HepG2 (cell line): ENCODE measurements around the gene GATD1. TPM values are rescaled to one million over a fixed set of nuclear protein-coding genes. Genes with fewer than 3 reads are reported as not detected.

ENCODE experiments used
- AGO2 ChIP-seq: fragments of 200-400 bp; formaldehyde crosslinking; optimal IDR thresholded peaks from 2 replicates; pipeline ENCODE3; 2017; ENCODE audit warnings: mild to moderate bottlenecking, low read depth, low read length, moderate library complexity
- ATF7 ChIP-seq, 2 experiments: fragments of 450-650 bp in 1 of 2; sonication (generic) in 1 of 2; formaldehyde crosslinking in 1 of 2; IDR thresholded peaks; 2 replicates each; pipeline versions ENCODE4 v1.4.0 to v1.6.1; 2016 to 2020; ENCODE audit warnings: antibody characterized with exemption in 1 of 2, mild to moderate bottlenecking in 1 of 2, missing genetic modification reagents in 1 of 2
- CBX1 ChIP-seq: IDR thresholded peaks from one replicate; pipeline ENCODE4 v1.6.1; 2016; ENCODE audit warnings: antibody characterized with exemption, low read depth
- GABPA ChIP-seq, 2 experiments: IDR thresholded peaks; 2 replicates each; pipeline ENCODE4 v1.6.1; 2011 to 2016; ENCODE audit warnings: low read depth in 2 of 2, low read length in 1 of 2, missing biosample characterization in 1 of 2, missing genetic modification characterization in 1 of 2
- MAX ChIP-seq: IDR thresholded peaks from 2 replicates; pipeline ENCODE4 v1.6.1; 2012; ENCODE audit warnings: inconsistent platforms
- YEATS2 ChIP-seq: sonication (generic); formaldehyde crosslinking; IDR thresholded peaks from 2 replicates; pipeline ENCODE4 v1.4.0; 2020; ENCODE audit warnings: missing genetic modification reagents, borderline replicate concordance
- ZBTB7B ChIP-seq: sonication (generic); formaldehyde crosslinking; IDR thresholded peaks from 2 replicates; pipeline ENCODE4 v1.4.0; 2020; ENCODE audit warnings: missing genetic modification reagents
- ZFP36L2 ChIP-seq: sonication (generic); formaldehyde crosslinking; IDR thresholded peaks from 2 replicates; pipeline ENCODE4 v1.4.0; 2020; ENCODE audit warnings: missing genetic modification reagents
- ZFX ChIP-seq: sonication (generic); formaldehyde crosslinking; IDR thresholded peaks from 2 replicates; pipeline ENCODE4 v1.4.0; 2020; ENCODE audit warnings: mild to moderate bottlenecking, low read depth, missing genetic modification reagents, moderate library complexity
- ZKSCAN5 ChIP-seq: sonication (generic); formaldehyde crosslinking; IDR thresholded peaks from 2 replicates; pipeline ENCODE4 v1.5.1; 2020; ENCODE audit warnings: mild to moderate bottlenecking, missing genetic modification reagents
- ZNF205 ChIP-seq: IDR thresholded peaks from 2 replicates; pipeline ENCODE4 v1.6.1; 2018; ENCODE audit warnings: missing biosample characterization, missing genetic modification reagents
- ZNF329 ChIP-seq: sonication (generic); formaldehyde crosslinking; IDR thresholded peaks from 2 replicates; pipeline ENCODE4 v1.9.0; 2021; ENCODE audit warnings: low read depth, mild to moderate bottlenecking, missing genetic modification reagents
- ZNF543 ChIP-seq: sonication (generic); formaldehyde crosslinking; IDR thresholded peaks from 2 replicates; pipeline ENCODE4 v1.4.0; 2020; ENCODE audit warnings: mild to moderate bottlenecking, missing genetic modification reagents
- ZNF572 ChIP-seq: sonication (generic); formaldehyde crosslinking; IDR thresholded peaks from 2 replicates; pipeline ENCODE4 v1.5.1; 2020; ENCODE audit warnings: mild to moderate bottlenecking, missing genetic modification reagents
- ZNF577 ChIP-seq: sonication (generic); formaldehyde crosslinking; IDR thresholded peaks from 2 replicates; pipeline ENCODE4 v1.4.0; 2020; ENCODE audit warnings: mild to moderate bottlenecking, low read depth, missing genetic modification reagents, borderline replicate concordance
- ZNF687 ChIP-seq: sonication (generic); formaldehyde crosslinking; IDR thresholded peaks from 2 replicates; pipeline ENCODE4 v1.5.1; 2020; ENCODE audit warnings: mild to moderate bottlenecking, missing genetic modification reagents, moderate library complexity
- ZNF691 ChIP-seq: sonication (generic); formaldehyde crosslinking; IDR thresholded peaks from 2 replicates; pipeline ENCODE4 v1.4.0; 2020; ENCODE audit warnings: missing genetic modification reagents, low read depth, mild to moderate bottlenecking, borderline replicate concordance
- polyA plus RNA-seq, 8 experiments: library from polyadenylated mRNA; depleted of rRNA in 3 of 8; stranded (reverse) in 7 of 8; unstranded in 1 of 8; fragments of >200 nt; fragmentation: Illumina TruSeq in 4 of 8; extraction: Trizol in 4 of 8; gene quantifications; 2 replicates each; pipeline versions ENCODE4 v1.2.1 to v1.2.3, GENCODE V29; 2011 to 2016; ENCODE audit warnings: low read depth in 4 of 8, missing spikeins in 1 of 8, mixed read lengths in 1 of 8; ENCODE audit not compliant: insufficient read depth in 1 of 8
- total RNA-seq, 5 experiments: library from RNA; depleted of rRNA; stranded (reverse); fragments of >200 nt; fragmentation: Illumina TruSeq; extraction: Trizol; gene quantifications; 2 replicates each; pipeline ENCODE4 v1.2.3, GENCODE V29; 2016; ENCODE audit warnings: low read depth in 1 of 5
- TF ChIP-seq, protein P1 (sequence below): sonication (generic); formaldehyde crosslinking; IDR thresholded peaks from 2 replicates; pipeline ENCODE4 v1.4.0; 2020; ENCODE audit warnings: missing genetic modification reagents
- TF ChIP-seq, protein P2 (sequence below): sonication (generic); formaldehyde crosslinking; IDR thresholded peaks from 2 replicates; pipeline ENCODE4 v1.8.0; 2022; ENCODE audit warnings: mild to moderate bottlenecking, missing genetic modification reagents, moderate library complexity
- TF ChIP-seq, protein P3 (sequence below): sonication (generic); formaldehyde crosslinking; IDR thresholded peaks from 2 replicates; pipeline ENCODE4 v1.4.0; 2020; ENCODE audit warnings: missing genetic modification reagents

GATD1 gene
- total and polyA plus RNA-seq, 2 of the 13 experiments (the other 11 are each of a cell fraction or from before 2014, with no cell fraction given) = 31.3 to 60.5 TPM

- TF ChIP-seq MAX (peak; percentile 74), ZFX (CRISPR knock-in tag) (peak; percentile 84), ZBTB7B (CRISPR knock-in tag) (peak; percentile 87), ZNF205 (CRISPR knock-in tag) (0 out of 2 replicates have a peak, but pooled peaks have one; percentile 56), ZFP36L2 (no peak), ZKSCAN5 (CRISPR knock-in tag) (no peak; the same call in 1 of the 2 replicates), ZNF572 (0 out of 2 replicates have a peak, but pooled peaks have one; percentile 79), AGO2 (peak; percentile 95), GABPA (IDR thresholded peaks at IDR 0.05; ENCODE audit: low read depth, low read length) (no peak), GABPA (CRISPR knock-in tag; IDR thresholded peaks at IDR 0.05; ENCODE audit: low read depth) (peak; percentile 51), ZNF329 (CRISPR knock-in tag) (no peak), ZNF687 (CRISPR knock-in tag) (peak; percentile 87), ZNF691 (CRISPR knock-in tag) (peak; percentile 70; the same call in 1 of the 2 replicates), ATF7 (IDR thresholded peaks at IDR 0.05) (no peak), ATF7 (CRISPR knock-in tag; IDR thresholded peaks at IDR 0.05) (no peak), YEATS2 (peak; percentile 23; the same call in 1 of the 2 replicates), CBX1 (peak; percentile 63), ZNF577 (CRISPR knock-in tag) (no peak), ZNF543 (CRISPR knock-in tag) (peak; percentile 31; the same call in 1 of the 2 replicates)
- TF ChIP-seq, protein P1, sequence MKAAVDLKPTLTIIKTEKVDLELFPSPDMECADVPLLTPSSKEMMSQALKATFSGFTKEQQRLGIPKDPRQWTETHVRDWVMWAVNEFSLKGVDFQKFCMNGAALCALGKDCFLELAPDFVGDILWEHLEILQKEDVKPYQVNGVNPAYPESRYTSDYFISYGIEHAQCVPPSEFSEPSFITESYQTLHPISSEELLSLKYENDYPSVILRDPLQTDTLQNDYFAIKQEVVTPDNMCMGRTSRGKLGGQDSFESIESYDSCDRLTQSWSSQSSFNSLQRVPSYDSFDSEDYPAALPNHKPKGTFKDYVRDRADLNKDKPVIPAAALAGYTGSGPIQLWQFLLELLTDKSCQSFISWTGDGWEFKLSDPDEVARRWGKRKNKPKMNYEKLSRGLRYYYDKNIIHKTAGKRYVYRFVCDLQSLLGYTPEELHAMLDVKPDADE (CRISPR knock-in tag) = no peak
- TF ChIP-seq, protein P2, sequence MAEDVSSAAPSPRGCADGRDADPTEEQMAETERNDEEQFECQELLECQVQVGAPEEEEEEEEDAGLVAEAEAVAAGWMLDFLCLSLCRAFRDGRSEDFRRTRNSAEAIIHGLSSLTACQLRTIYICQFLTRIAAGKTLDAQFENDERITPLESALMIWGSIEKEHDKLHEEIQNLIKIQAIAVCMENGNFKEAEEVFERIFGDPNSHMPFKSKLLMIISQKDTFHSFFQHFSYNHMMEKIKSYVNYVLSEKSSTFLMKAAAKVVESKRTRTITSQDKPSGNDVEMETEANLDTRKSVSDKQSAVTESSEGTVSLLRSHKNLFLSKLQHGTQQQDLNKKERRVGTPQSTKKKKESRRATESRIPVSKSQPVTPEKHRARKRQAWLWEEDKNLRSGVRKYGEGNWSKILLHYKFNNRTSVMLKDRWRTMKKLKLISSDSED (CRISPR knock-in tag) = no peak
- TF ChIP-seq, protein P3, sequence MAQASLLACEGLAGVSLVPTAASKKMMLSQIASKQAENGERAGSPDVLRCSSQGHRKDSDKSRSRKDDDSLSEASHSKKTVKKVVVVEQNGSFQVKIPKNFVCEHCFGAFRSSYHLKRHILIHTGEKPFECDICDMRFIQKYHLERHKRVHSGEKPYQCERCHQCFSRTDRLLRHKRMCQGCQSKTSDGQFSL (CRISPR knock-in tag) = peak; percentile 47
Observed at GRCh38 chr11:727859-728748, 49.2 kb downstream of the GATD1 start (continued).
